HUES48 (cell line): Measurements from ENCODE around the gene CDK15.
"Not testable (repeated sequence)": the region's sequence is repeated elsewhere in the genome, so short reads cannot be mapped to it uniquely, and the experiment has no call there.

Source experiments
- H3K27ac ChIP-seq: one replicate; pipeline ENCODE4 v1.7.0; 2013; ENCODE audit warnings: low read depth, low read length, inconsistent platforms
- H3K27me3 ChIP-seq: 2 replicates; pipeline ENCODE4 v1.6.1; 2013; ENCODE audit warnings: mild to moderate bottlenecking, low read length; ENCODE audit not compliant: control insufficient read depth, insufficient read depth
- H3K36me3 ChIP-seq: 2 replicates; pipeline ENCODE4 v1.6.1; 2013; ENCODE audit warnings: low read length; ENCODE audit not compliant: control insufficient read depth, insufficient read depth
- H3K4me1 ChIP-seq: 2 replicates; pipeline ENCODE4 v1.6.1; 2013; ENCODE audit warnings: mild to moderate bottlenecking, low read length; ENCODE audit not compliant: control insufficient read depth, insufficient read depth
- H3K4me3 ChIP-seq: 2 replicates; pipeline ENCODE4 v1.5.1; 2013; ENCODE audit warnings: mild to moderate bottlenecking, low read depth, low read length
- H3K9ac ChIP-seq: 2 replicates; pipeline ENCODE4 v1.6.1; 2013; ENCODE audit warnings: mild to moderate bottlenecking, low read depth, low read length, moderate library complexity
- H3K9me3 ChIP-seq: 2 replicates; pipeline ENCODE4 v1.6.1; 2013; ENCODE audit warnings: low read length; ENCODE audit not compliant: control insufficient read depth, insufficient read depth

The CDK15 gene

GRCh38 chr2:201808027-201808426 lies 1.7 kb downstream of the CDK15 start:
- H3K27me3 ChIP-seq = no peaks in the 10 kb centered on the region
- H3K36me3 ChIP-seq = no peaks in the 10 kb centered on the region
- H3K27ac ChIP-seq = no peak overlapping the region
- H3K9me3 ChIP-seq = no peaks in the 10 kb centered on the region
- no peak overlapping the region for H3K4me3 ChIP-seq
- H3K4me1 ChIP-seq = peaks cover 14% of the 10 kb centered on the region
- H3K9ac ChIP-seq = no peak overlapping the region

GRCh38 chr2:201809633-201810032 lies 3.3 kb downstream of the CDK15 start:
- no peaks in the 10 kb centered on the region for H3K9me3 ChIP-seq
- no peak overlapping the region for H3K27ac ChIP-seq
- peaks cover 14% of the 10 kb centered on the region for H3K4me1 ChIP-seq
- H3K4me3 ChIP-seq = no peak overlapping the region
- no peaks in the 10 kb centered on the region for H3K36me3 ChIP-seq
- no peaks in the 10 kb centered on the region for H3K27me3 ChIP-seq
- no peak overlapping the region for H3K9ac ChIP-seq

DNA sequence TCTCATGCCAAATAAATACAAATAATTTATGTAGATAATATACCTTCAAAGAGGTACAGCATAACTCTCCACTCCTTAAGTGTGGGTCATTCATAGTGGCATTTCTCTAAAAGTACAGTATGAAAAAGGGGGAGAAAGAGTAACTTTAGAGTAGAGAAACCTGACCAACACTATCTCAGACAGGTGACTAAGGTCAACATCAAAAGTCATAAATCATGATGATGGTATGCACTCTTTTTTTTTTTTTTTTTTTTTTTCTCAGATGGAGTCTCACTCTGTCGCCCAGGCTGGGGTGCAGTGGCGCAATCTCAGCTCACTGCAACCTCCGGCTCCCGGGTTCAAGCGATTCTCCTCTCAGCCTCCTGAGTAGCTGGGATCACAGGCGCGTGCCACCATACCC lies 4.3 kb downstream of the CDK15 start:
- not testable (repeated sequence) for H3K36me3 ChIP-seq, H3K27ac ChIP-seq, H3K4me3 ChIP-seq, H3K27me3 ChIP-seq, H3K9ac ChIP-seq, H3K9me3 ChIP-seq
- H3K4me1 ChIP-seq = peaks cover 14% of the 10 kb centered on the region

- Histone ChIP-seq H3K9ac (no peak overlapping the region), H3K27ac (no peak overlapping the region), H3K4me3 (no peak overlapping the region), H3K9me3 (peaks cover 10% of the 10 kb centered on the region; the same call in 1 of the 2 replicates), H3K36me3 (no peaks in the 10 kb centered on the region), H3K4me1 (no peaks in the 10 kb centered on the region; the same call in 1 of the 2 replicates), H3K27me3 (no peaks in the 10 kb centered on the region)
Observed at GRCh38 chr2:201813996-201814760, 7.8 kb downstream of the CDK15 start.

DNA sequence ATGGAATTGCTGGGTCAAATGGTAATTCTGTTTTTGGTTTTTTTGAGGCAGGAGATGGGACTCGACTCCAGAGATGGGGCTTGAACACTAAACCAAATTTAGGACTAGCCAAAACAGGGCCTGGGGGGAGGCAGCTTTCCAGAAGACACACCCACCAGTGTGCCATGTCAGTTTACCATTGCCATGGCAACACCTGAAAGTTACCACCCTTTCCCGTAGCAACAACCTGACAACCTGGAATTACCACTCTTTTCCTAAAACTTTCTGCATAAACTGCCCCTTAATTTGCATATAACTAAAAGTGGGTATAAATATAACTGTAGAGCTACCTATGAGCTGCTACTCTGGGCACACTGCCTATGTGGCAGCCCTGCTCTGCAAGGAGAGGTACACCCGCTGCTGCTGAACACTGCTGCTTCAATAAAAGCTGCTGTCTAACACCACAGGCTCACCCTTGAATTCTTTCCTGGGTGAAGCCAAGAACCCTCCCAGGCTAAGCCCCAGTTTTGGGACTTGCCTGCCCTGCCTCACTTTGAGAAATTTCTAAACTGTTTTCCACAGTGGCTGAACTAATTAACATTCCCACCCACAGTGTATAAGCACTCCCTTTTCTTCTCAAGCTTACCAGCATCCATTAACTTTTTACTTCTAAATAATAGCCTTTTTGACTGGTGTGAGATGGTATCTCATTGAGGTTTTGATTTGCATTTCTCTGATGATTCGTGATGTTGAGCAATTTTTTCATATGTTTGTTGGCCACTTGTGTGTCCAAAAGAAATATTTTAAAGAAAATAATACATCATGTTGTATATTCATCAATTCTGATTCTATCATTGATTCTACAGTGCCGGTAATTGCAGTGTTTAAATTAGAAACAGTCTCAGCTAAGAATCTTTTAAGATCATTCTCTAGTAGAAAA lies 10.6 kb downstream of the CDK15 start:
- Histone ChIP-seq H3K27me3 (no peaks in the 10 kb centered on the region), H3K36me3 (no peaks in the 10 kb centered on the region), H3K4me3 (no peak overlapping the region), H3K27ac (no peak overlapping the region), H3K9ac (no peak overlapping the region), H3K4me1 (no peaks in the 10 kb centered on the region; the same call in 1 of the 2 replicates), H3K9me3 (peaks cover 10% of the 10 kb centered on the region; the same call in 1 of the 2 replicates)

DNA sequence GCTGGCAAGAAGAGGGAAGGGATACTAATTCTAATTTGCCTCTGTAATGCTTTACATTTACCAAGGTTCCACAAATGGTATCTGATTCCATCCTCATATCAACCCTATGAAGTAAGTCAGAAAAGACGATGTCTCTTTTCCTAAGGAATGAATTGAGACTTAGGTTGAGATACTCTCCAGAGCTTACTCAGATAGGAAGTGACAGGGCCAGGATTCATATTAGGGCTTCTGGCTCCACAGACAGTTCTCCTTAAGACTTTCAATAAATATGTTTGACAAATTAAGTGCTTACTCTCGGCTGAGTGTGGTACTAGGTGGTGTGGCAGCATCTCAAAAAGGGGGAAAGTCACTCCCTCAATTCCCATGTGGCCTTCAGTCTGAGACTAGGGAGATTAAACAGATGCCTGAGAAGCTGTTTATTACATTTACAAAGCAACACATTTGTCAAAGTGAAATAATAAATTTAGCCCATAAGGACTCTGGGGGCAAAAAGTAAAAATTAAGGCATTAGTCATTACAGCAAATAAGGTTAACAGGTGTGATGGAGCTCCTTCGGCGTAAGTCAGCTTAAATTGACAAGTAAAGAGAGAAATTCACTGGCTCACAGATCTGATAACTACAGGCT lies 14.2 kb downstream of the CDK15 start:
- H3K27me3 ChIP-seq = no peaks in the 10 kb centered on the region
- no peaks in the 10 kb centered on the region for H3K36me3 ChIP-seq
- H3K27ac ChIP-seq = no peak overlapping the region
- no peak overlapping the region for H3K9ac ChIP-seq
- H3K9me3 ChIP-seq = peaks cover 10% of the 10 kb centered on the region; the same call in 1 of the 2 replicates
- no peak overlapping the region for H3K4me3 ChIP-seq
- no peaks in the 10 kb centered on the region for H3K4me1 ChIP-seq

DNA sequence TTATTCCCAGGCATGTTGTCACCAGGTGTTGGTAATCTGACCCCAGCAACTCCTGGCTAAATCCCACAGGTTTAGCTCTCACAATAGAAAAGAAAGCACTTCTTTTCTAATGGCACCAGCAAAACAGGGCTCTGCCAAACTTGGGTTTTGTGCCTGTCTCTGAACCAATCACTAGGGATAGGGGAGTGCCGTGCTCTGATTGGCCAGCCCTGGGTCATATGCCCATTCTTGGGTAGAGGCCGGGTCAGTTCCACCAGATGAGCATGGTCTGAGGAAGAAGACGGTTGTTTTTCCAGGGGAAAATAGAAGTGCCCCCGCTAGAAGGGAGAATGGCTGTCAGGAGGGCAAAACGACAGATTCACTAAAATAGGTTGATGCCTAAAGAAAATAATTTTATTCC lies 14.7 kb downstream of the CDK15 start:
- H3K27me3 ChIP-seq = no peaks in the 10 kb centered on the region
- H3K9ac ChIP-seq = no peak overlapping the region
- no peaks in the 10 kb centered on the region for H3K4me1 ChIP-seq
- peaks cover 10% of the 10 kb centered on the region; the same call in 1 of the 2 replicates for H3K9me3 ChIP-seq
- no peak overlapping the region for H3K4me3 ChIP-seq
- H3K36me3 ChIP-seq = no peaks in the 10 kb centered on the region
- H3K27ac ChIP-seq = no peak overlapping the region

DNA sequence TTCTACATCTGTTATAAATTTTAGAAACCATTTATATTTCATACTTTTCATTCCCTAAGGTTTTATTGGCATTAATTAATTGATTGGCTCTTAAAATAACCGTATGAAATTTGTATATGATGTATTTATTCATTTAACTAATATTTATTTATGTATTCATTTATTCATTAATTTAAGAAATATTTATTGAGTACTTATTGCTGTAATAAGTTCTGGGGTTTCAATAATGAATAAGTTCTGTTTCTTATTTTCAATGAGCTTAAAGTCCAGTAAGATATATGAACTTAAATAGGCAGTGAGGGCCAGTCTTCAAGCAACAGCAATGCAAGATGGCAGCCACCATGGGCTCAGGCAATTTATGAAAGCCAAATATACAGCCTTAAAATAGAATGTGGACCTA lies 17.9 kb downstream of the CDK15 start:
- Histone ChIP-seq H3K4me3 (no peak overlapping the region), H3K9me3 (no peaks in the 10 kb centered on the region), H3K27me3 (no peaks in the 10 kb centered on the region), H3K27ac (no peak overlapping the region), H3K36me3 (no peaks in the 10 kb centered on the region), H3K4me1 (no peaks in the 10 kb centered on the region), H3K9ac (no peak overlapping the region)

DNA sequence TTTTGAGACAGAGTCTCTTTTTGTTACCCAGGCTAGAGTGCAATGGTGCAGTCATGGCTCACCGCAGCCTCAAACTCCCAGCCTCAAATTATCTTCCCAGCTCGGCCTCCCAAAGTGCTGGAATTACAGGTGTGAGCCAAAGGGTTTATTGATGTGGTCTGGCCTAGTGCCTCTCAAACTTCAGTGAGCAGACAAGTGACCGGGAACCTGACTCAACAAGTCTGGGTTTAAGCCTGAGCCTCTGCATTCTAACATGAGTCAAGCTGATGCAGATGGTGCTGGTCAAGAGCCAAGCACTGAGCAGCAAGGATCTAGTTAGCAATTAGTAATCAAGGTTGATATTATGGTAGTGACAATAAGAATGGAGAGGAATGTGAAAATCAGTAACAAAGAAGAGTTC lies 21.3 kb downstream of the CDK15 start:
- Histone ChIP-seq H3K27ac (no peak overlapping the region), H3K4me3 (no peak overlapping the region), H3K36me3 (no peaks in the 10 kb centered on the region), H3K4me1 (no peaks in the 10 kb centered on the region), H3K27me3 (no peaks in the 10 kb centered on the region), H3K9ac (no peak overlapping the region), H3K9me3 (no peaks in the 10 kb centered on the region)

GRCh38 chr2:201828220-201828619 lies 21.9 kb downstream of the CDK15 start:
- H3K4me3 ChIP-seq = no peak overlapping the region
- H3K36me3 ChIP-seq = no peaks in the 10 kb centered on the region
- H3K9me3 ChIP-seq = no peaks in the 10 kb centered on the region
- no peak overlapping the region for H3K9ac ChIP-seq
- H3K27ac ChIP-seq = no peak overlapping the region
- no peaks in the 10 kb centered on the region for H3K27me3 ChIP-seq
- no peaks in the 10 kb centered on the region for H3K4me1 ChIP-seq
